ENCODE measurements around the gene MIOX.

The MIOX gene

GRCh38 chr22:50526108-50526833 is 39.6 kb downstream of the MIOX start:
- no peak; the same call in 1 of the 2 replicates for TF ChIP-seq POLR2A (IDR thresholded peaks at IDR 0.05; ENCODE audit: low read depth, low read length)
- FAIRE-seq: no peak
- DNase-seq (ENCODE audit: insufficient read length, low spot score): peak; percentile 71

GRCh38 chr22:50526834-50527801 is 40.5 kb downstream of the MIOX start:
- DNase-seq (ENCODE audit: insufficient read length, low spot score): no peak
- FAIRE-seq: no peak
- no peak for TF ChIP-seq POLR2A (IDR thresholded peaks at IDR 0.05; ENCODE audit: low read depth, low read length)

- no peak for TF ChIP-seq POLR2A (IDR thresholded peaks at IDR 0.05; ENCODE audit: low read depth, low read length)
- FAIRE-seq: no peak
Observed at GRCh38 chr22:50527921-50528681, 41.4 kb downstream of the MIOX start.

GRCh38 chr22:50528682-50529415 is 42.2 kb downstream of the MIOX start:
- DNase-seq (ENCODE audit: insufficient read length, low spot score) (no peak), FAIRE-seq (no peak)

More at GRCh38 chr22:50527921-50528681, 41.4 kb downstream of the MIOX start:
- DNase-seq (ENCODE audit: insufficient read length, low spot score): no peak

GRCh38 chr22:50529416-50529896 is 42.8 kb downstream of the MIOX start:
- TF ChIP-seq POLR2A (IDR thresholded peaks at IDR 0.05; ENCODE audit: low read depth, low read length): no peak
- DNase-seq (ENCODE audit: insufficient read length, low spot score) (no peak), FAIRE-seq (no peak)

More at GRCh38 chr22:50528682-50529415, 42.2 kb downstream of the MIOX start:
- no peak for TF ChIP-seq POLR2A (IDR thresholded peaks at IDR 0.05; ENCODE audit: low read depth, low read length)

GRCh38 chr22:50529897-50530579 is 43.4 kb downstream of the MIOX start, which contains the start of gene TYMP:
Gene TYMP, minus strand, starts transcription at chr22:50530012. Its CDS starts 303 bp downstream, at chr22:50529709.
- TF ChIP-seq POLR2A (IDR thresholded peaks at IDR 0.05; ENCODE audit: low read depth, low read length): no peak
- FAIRE-seq (no peak), DNase-seq (ENCODE audit: insufficient read length, low spot score) (no peak)

- FAIRE-seq: no peak
- DNase-seq (ENCODE audit: insufficient read length, low spot score): no peak
Observed at GRCh38 chr22:50530580-50530876, 43.9 kb downstream of the MIOX start.

GRCh38 chr22:50530877-50531545 is 44.4 kb downstream of the MIOX start:
- TF ChIP-seq POLR2A (IDR thresholded peaks at IDR 0.05; ENCODE audit: low read depth, low read length): no peak
- DNase-seq (ENCODE audit: insufficient read length, low spot score) (no peak), FAIRE-seq (no peak)

More at GRCh38 chr22:50530580-50530876, 43.9 kb downstream of the MIOX start:
- TF ChIP-seq POLR2A (IDR thresholded peaks at IDR 0.05; ENCODE audit: low read depth, low read length): no peak

GRCh38 chr22:50531546-50531961 is 44.9 kb downstream of the MIOX start:
- FAIRE-seq: no peak
- TF ChIP-seq POLR2A (IDR thresholded peaks at IDR 0.05; ENCODE audit: low read depth, low read length): 0 out of 2 replicates have a peak, but pooled peaks have one; percentile 18
- no peak for DNase-seq (ENCODE audit: insufficient read length, low spot score)

GRCh38 chr22:50531962-50532674 is 45.5 kb downstream of the MIOX start:
- FAIRE-seq (no peak), DNase-seq (ENCODE audit: insufficient read length, low spot score) (no peak)
- no peak for TF ChIP-seq POLR2A (IDR thresholded peaks at IDR 0.05; ENCODE audit: low read depth, low read length)

All from H54 (cell line).